Naive thymus-derived CD8-positive, alpha-beta T cell (primary cell): Measurements from ENCODE around the gene PQBP1. TPM values are rescaled to one million over a fixed set of nuclear protein-coding genes. Genes with fewer than 3 reads are reported as not detected.

ENCODE experiments used
- ATAC-seq, 2 donors: fragments of 150-1000 bp; cut with Tn5 transposase in 1 of 2; sonication (Bioruptor Pico), chemical (Tn5 transposase) in 1 of 2; 1 replicate in 1 of 2; 2 replicates in 1 of 2; pipeline ENCODE4 v1.10.0; 2021; ENCODE audit warnings: mild to moderate bottlenecking in 2 of 2, moderate library complexity in 2 of 2
- POLR2A ChIA-PET: fragments of 350-600 bp; sonication (Branson Sonifier 250); formaldehyde crosslinking; loops from one replicate; lab custom pipeline; 2021; ENCODE audit warnings: antibody characterized with exemption; lab: Charles Lee
- DNase-seq, 10 donors: peaks; one replicate each; pipeline versions ENCODE4 v3.0.0 to v3.0.0-alpha.2; 2020 to 2022
- H3K27ac Mint-ChIP-seq, 10 donors: one replicate each; pipeline ENCODE4 v1.8.0; 2020 to 2022; ENCODE audit warnings: mild to moderate bottlenecking in 10 of 10, mixed read lengths in 10 of 10, moderate library complexity in 4 of 10, inconsistent platforms in 1 of 10
- H3K27me3 Mint-ChIP-seq, 5 donors: one replicate each; pipeline ENCODE4 v1.8.0; 2021 to 2022; ENCODE audit warnings: mixed read lengths in 5 of 5
- H3K36me3 Mint-ChIP-seq, 3 donors: one replicate each; pipeline ENCODE4 v1.8.0; 2020 to 2022; ENCODE audit warnings: mixed read lengths in 3 of 3, mild to moderate bottlenecking in 2 of 3, inconsistent platforms in 1 of 3
- H3K4me1 Mint-ChIP-seq, 4 donors: one replicate each; pipeline ENCODE4 v1.8.0; 2021 to 2022; ENCODE audit warnings: mixed read lengths in 4 of 4
- H3K4me3 Mint-ChIP-seq, 10 donors: one replicate each; pipeline ENCODE4 v1.8.0; 2020 to 2022; ENCODE audit warnings: mild to moderate bottlenecking in 10 of 10, mixed read lengths in 10 of 10, moderate library complexity in 6 of 10, inconsistent platforms in 1 of 10
- H3K9me3 Mint-ChIP-seq, 9 donors: one replicate each; pipeline ENCODE4 v1.8.0; 2020 to 2022; ENCODE audit warnings: mixed read lengths in 9 of 9, mild to moderate bottlenecking in 3 of 9, inconsistent platforms in 1 of 9, moderate library complexity in 1 of 9
- polyA plus RNA-seq, 3 donors: library from polyadenylated mRNA; unstranded; fragments of 300-500 nt; fragmentation: Illumina TruSeq; gene quantifications; one replicate each; pipeline ENCODE4 v1.2.3, GENCODE V29; 2021
- total RNA-seq, 8 experiments: library from RNA in 2 of 8; stranded (reverse) in 2 of 8; gene quantifications; one replicate each; pipeline ENCODE4 v1.2.3 and lab custom pipeline; 2021 to 2026

The PQBP1 gene
- total and polyA plus RNA-seq, 5 experiments from 2014 or later: 66.4 to 114 (median 92.7) TPM

DNA sequence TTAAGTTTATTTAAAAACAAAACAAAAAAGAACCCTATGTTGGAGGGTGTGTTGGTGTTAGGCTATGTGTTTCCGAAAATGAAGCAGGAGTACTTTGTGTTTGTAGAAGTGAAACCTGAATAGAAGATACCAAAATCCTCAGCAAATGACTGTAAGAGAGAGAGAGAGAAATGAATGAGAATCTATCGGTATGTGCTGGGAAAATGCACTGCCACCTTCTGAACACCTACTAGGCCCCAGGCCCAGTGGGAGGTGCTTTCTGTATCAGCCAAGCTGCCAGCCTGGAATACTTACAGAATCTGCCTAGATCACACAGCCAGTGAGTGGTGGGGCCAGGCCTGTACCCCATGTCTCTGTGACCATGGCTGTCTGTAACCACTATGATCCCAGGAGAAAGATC, 36.0 kb downstream of the PQBP1 start:
- POLR2A ChIA-PET: interaction anchor here (1.1 to 13.3 kb wide), 2 partner anchors 11 to 17 kb away, joined by 3 to 276 read pairs; partner anchors contain the start of gene PIM2
- peaks cover 0 to 6% (median 0%) of the 10 kb centered on the region in 9 donors for H3K9me3 Mint-ChIP-seq
- peaks cover 5 to 44% (median 24%) of the 10 kb centered on the region in 3 donors for H3K36me3 Mint-ChIP-seq
- H3K27me3 Mint-ChIP-seq: no peaks in the 10 kb centered on the region
- ATAC-seq (no peak), DNase-seq (no peak)
- H3K4me1 Mint-ChIP-seq: peaks cover 19 to 56% (median 50%) of the 10 kb centered on the region in 4 donors
- peak overlapping the region in 8 of 10 donors; percentile 10 to 72 (median 41) for H3K4me3 Mint-ChIP-seq
- peak overlapping the region; percentile 87 to 99 (median 98) for H3K27ac Mint-ChIP-seq

DNA sequence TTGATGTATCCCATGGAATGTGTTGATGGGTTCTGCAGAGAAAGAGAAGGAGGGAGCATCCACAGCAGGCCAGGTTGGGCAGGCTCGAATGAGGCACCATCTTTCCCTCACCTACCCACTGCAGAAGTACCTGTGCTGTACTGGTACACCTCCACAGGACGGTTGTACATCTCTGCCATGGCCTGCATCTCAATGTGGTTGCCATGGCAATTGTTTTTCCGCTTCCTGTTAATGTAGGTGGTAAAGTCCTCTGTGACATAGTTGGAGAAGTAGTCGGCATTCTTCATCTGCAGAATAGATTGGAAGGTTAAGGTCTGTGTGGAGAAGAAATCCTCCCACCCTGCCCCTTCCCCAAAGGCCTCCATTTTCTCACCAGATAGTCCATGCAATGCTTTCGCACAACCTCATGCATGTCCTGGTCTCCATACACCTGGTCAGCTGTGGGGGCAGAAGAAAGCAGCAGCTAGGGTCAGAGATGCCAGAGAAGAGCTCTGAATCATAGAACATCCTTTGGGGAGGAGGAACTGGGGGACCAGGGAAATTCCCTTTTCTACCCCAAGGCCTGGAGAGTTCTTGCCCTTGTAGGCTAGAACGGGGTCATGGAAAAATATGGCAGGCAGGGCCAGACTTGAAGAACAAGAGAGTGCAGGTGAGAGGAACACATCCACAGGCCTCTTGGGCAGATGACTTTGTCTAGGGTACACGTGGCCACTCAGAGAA, 37.0 kb downstream of the PQBP1 start:
- H3K4me3 Mint-ChIP-seq: peak overlapping the region in 9 of 10 donors; percentile 28 to 72 (median 56)
- peak overlapping the region; percentile 87 to 99 (median 98) for H3K27ac Mint-ChIP-seq
- ATAC-seq (peak; percentile 17 to 18), DNase-seq (peak in 6 of 10 donors; percentile 41 to 74 (median 64))
- peaks cover 0 to 6% (median 0%) of the 10 kb centered on the region in 9 donors for H3K9me3 Mint-ChIP-seq
- peaks cover 5 to 40% (median 24%) of the 10 kb centered on the region in 3 donors for H3K36me3 Mint-ChIP-seq
- POLR2A ChIA-PET: interaction anchor here (0.6 to 13.3 kb wide), 3 partner anchors 12 to 225 kb away, joined by 3 to 276 read pairs (median 5); partner anchors contain the start of gene PIM2
- peaks cover 28 to 65% (median 60%) of the 10 kb centered on the region in 4 donors for H3K4me1 Mint-ChIP-seq
- H3K27me3 Mint-ChIP-seq: no peaks in the 10 kb centered on the region

DNA sequence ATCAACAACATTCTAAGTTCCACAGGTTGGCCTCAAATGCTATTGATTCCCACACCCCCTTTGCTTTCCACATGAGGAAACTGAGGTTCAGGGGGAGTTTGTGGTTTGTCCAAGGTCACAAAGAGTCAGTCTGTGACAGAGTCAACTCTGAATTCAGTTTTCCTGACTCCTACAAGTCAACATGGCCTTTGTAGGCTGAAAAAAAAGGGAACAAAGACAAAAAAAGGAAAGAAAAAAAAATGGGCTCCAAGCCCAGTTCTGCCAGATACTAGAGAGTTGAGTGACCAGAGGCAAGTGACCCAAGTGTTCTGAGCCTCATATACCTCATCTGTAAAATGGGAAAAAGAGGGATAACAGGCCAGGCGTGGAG, 37.6 kb downstream of the PQBP1 start:
- DNase-seq (no peak), ATAC-seq (no peak)
- POLR2A ChIA-PET: interaction anchor here (0.7 to 13.3 kb wide), 2 partner anchors 12 to 116 kb away, joined by 8 to 276 read pairs; partner anchors contain the start of gene PIM2
- H3K9me3 Mint-ChIP-seq: peaks cover 0 to 6% (median 0%) of the 10 kb centered on the region in 9 donors
- H3K4me1 Mint-ChIP-seq: peaks cover 28 to 71% (median 65%) of the 10 kb centered on the region in 4 donors
- H3K27me3 Mint-ChIP-seq: no peaks in the 10 kb centered on the region
- peak overlapping the region; percentile 87 to 99 (median 98) for H3K27ac Mint-ChIP-seq
- H3K36me3 Mint-ChIP-seq: peaks cover 5 to 37% (median 22%) of the 10 kb centered on the region in 3 donors
- peak overlapping the region in 9 of 10 donors; percentile 24 to 72 (median 51) for H3K4me3 Mint-ChIP-seq

DNA sequence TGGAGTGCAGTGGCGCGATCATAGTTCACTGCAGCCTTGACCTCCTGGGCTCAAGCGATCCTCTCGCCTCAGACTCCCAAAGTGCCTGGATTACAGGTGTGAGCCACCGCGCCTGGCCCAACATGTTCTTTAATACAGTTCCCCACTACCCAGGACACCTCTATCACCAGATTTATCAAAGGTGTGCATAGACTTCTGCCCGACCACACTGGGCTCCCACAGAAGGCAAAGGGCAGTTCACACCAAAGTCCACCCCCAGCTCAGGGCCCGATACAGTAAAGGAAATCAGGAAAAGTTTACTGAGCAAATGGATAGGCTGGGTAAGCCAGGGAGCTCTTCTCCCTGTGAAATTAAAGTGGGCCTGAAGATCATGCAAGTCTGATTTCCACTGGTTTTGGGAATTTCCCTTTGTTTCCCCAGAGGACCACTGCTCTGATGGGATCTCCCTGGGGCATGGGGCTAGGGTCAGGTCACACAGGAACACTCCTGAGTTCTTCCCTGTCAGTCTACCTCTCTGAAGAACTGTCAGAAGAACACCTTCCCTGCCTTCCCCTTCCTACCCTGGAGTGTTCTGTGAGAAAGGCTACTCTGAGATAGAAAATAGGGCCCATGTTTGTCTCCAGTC, 38.8 kb downstream of the PQBP1 start:
- Mint-ChIP-seq H3K27me3 (no peaks in the 10 kb centered on the region), H3K9me3 (peaks cover 0 to 6% (median 0%) of the 10 kb centered on the region in 9 donors), H3K36me3 (peaks cover 5 to 29% (median 20%) of the 10 kb centered on the region in 3 donors), H3K4me1 (peaks cover 29 to 79% (median 73%) of the 10 kb centered on the region in 4 donors), H3K27ac (peak overlapping the region; percentile 96 to 99 (median 99)), H3K4me3 (peak overlapping the region; percentile 78 to 92 (median 87))
- POLR2A ChIA-PET: interaction anchor here (0.6 to 13.3 kb wide), 10 partner anchors 8 to 270 kb away, joined by 3 to 276 read pairs (median 8); partner anchors contain the start of genes OTUD5, PIM2, PQBP1 and SLC35A2
- ATAC-seq (no peak), DNase-seq (peak in 1 of 10 donors; percentile 21)

DNA sequence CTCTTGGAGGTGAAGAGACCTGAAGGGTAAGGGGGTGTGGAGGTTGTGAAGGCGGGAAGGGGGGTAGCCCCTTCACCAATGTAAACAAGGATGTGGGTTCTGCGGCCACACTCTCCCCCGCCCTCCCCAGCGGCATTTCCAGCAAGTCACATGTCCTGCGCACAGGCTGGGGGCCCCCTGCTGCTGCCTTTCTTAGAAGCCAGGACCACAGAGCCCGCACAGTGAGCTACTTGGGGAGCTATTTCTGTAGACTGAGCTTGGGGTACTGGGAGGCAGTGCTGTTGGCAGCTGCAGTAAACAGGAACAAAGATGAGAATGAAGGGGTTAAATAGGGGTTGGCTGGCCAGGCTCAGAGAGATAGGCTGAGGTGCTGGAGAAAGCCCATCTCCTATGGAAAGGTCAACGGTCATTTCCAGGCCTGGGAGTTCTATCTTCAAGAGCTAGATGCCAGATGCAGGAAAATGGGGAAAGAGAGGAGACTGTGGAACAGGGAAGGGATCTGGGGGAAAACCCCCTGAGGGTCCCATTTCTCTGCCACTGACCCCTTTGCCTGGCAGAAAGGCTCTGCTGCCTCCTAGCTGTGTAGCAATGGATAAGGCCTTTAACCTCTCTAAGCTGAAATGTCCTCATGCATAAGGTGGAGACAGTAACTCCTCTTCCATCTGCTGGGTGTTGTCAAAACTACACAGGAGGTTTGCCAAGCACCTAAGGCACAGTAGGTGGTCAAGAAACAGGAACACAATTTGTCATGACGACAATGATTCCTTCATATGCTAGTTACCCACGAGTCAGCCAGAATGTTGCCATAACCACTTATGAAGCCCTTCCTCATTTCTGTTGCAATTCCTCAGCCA, 39.6 kb downstream of the PQBP1 start:
- H3K36me3 Mint-ChIP-seq: peaks cover 5 to 29% (median 20%) of the 10 kb centered on the region in 3 donors
- POLR2A ChIA-PET: interaction anchor here (0.5 to 13.3 kb wide), 12 partner anchors 7 to 307 kb away, joined by 3 to 276 read pairs (median 7); partner anchors contain the start of genes GRIPAP1, OTUD5, PIM2 and PQBP1
- DNase-seq (peak; percentile 65 to 97 (median 92)), ATAC-seq (peak; percentile 72 to 73)
- H3K4me1 Mint-ChIP-seq: peaks cover 35 to 87% (median 81%) of the 10 kb centered on the region in 4 donors
- no peaks in the 10 kb centered on the region for H3K27me3 Mint-ChIP-seq
- peak overlapping the region; percentile 78 to 92 (median 87) for H3K4me3 Mint-ChIP-seq
- peaks cover 0 to 6% (median 0%) of the 10 kb centered on the region in 9 donors for H3K9me3 Mint-ChIP-seq
- peak overlapping the region; percentile 96 to 99 (median 99) for H3K27ac Mint-ChIP-seq

DNA sequence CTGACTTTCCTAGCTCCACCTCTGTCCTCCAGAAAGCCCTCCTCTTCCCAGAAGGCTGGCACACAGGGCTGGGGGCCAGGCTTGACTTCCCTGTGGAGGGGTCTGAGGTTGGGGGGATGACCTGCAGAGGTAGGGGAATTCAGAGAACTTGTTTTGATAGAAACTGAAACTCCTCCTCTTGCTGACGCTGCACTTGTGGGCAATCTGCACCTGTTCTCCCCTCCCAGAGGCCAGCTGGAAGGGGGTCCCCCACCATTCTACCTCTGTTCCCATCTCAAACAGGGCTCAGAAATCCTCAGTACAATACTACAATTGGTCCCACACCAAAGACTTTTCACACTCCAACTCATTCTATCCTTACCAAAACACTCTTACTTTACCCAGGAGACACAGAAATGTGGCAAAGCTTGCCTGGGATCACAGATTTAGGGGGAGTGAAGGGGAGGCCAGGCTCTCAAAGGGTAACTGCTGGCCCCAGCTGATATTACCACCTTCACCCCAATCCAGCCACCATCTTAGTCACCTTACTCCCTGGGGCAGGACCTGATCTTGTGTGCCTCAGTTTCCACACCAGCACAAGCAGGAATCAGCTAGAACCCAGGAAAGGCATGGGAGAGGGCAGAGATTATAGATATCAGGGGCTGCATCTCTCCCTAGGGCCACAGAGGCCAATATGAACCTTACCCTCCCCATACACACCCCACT, 41.1 kb downstream of the PQBP1 start:
- DNase-seq (peak; percentile 46 to 87 (median 81)), ATAC-seq (peak; percentile 39 to 58)
- Mint-ChIP-seq H3K27ac (peak overlapping the region; percentile 96 to 99 (median 99)), H3K36me3 (peaks cover 2 to 30% (median 16%) of the 10 kb centered on the region in 3 donors), H3K4me3 (peak overlapping the region; percentile 66 to 92 (median 87)), H3K27me3 (no peaks in the 10 kb centered on the region), H3K9me3 (peaks cover 0 to 4% (median 0%) of the 10 kb centered on the region in 9 donors), H3K4me1 (peaks cover 40 to 94% (median 90%) of the 10 kb centered on the region in 4 donors)
- POLR2A ChIA-PET: interaction anchor here (0.8 to 13.3 kb wide), 11 partner anchors 8 to 364 kb away, joined by 3 to 276 read pairs (median 5); partner anchors contain the start of genes HDAC6, OTUD5, PIM2 and PQBP1

DNA sequence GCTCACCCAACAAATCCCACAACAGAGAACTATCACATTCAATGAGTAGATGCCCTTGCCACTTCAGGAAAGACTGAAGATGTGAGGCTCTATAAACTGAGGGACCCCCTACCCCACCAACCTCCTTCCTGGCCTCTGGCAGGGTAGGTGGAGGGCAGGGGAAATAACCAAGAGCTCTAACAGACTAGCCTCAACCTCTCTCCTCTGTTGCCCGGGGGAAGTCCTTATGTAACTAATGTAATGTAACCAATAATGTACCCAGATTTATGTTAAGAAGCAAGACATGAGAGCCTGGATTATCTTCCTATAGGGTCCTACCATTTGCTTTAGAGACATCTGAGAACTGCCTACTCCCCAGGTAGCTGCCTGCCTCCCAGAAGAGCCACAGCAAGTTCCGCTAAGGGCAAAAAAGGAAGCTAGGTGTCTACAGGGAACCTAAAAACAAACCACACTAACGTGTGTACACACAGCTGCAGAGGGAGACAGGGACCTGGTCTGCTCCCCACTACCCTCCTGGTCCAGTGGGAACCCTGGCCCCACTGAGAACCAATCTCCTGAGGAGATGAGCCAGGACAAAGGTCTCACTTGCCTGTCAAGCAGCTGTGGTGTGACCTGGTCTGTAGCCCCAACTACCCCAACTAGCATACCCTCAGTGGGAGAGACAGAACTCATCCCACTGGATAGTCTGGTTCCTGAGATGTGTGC, 41.9 kb downstream of the PQBP1 start:
- peaks cover 41 to 92% (median 89%) of the 10 kb centered on the region in 4 donors for H3K4me1 Mint-ChIP-seq
- DNase-seq (peak in 6 of 10 donors; percentile 15 to 65 (median 42)), ATAC-seq (peak; percentile 21 to 22)
- peak overlapping the region; percentile 96 to 99 (median 99) for H3K27ac Mint-ChIP-seq
- no peaks in the 10 kb centered on the region for H3K27me3 Mint-ChIP-seq
- POLR2A ChIA-PET: interaction anchor here (0.8 to 13.3 kb wide), 11 partner anchors 9 to 202 kb away, joined by 3 to 276 read pairs (median 5); partner anchors contain the start of genes HDAC6, OTUD5, PIM2 and PQBP1
- peaks cover 0 to 2% (median 0%) of the 10 kb centered on the region in 9 donors for H3K9me3 Mint-ChIP-seq
- H3K4me3 Mint-ChIP-seq: peak overlapping the region; percentile 66 to 92 (median 87)
- H3K36me3 Mint-ChIP-seq: peaks cover 0 to 23% (median 8%) of the 10 kb centered on the region in 3 donors

DNA sequence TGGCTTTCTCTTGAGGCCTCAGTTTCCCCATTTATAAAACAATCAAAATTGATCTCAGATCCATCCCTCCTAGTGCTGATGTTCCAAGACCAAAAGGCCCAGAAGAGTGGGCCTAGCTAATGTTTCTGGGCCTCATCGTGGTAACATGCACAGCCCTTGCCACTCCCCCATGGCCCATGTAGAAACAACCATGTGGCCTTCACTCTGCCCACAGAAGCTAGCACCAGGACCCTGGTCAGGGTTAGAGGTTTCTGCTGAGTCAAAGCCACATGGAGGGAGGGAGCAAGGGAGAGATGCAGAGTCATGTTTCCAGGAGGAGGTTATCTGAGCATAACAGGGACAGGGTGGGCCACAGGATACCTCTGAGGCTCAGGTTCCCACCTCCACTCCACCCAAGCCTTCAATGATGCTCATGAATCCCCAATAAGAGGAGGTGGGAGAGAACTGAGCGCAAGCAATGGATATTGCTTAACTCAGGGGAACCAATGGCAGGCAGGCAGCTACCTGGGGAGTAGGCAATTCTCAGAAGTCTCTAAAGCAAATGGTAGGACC, 42.8 kb downstream of the PQBP1 start:
- H3K36me3 Mint-ChIP-seq: peaks cover 0 to 16% (median 3%) of the 10 kb centered on the region in 3 donors
- no peak for ATAC-seq

DNA sequence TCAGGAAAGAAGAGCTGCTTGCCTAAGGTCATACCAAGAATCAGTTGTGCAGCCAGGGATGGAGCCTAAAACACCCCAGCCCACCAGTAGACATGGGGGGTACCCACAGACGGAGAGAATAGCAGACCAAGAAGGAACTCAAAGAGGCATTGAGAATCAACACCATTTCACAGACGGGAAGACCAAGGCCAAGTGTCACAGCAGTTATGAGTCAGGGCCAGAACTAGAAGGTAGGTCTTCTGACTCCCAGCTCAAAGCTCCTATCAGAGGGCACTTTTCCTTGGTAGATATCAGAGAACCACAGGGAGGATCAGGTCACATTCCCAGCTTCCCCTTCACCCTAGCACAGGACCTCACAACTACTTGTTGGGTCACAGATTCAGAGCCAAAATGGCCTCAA, 45.2 kb downstream of the PQBP1 start:
- H3K4me3 Mint-ChIP-seq: peak overlapping the region in 6 of 10 donors; percentile 5 to 67 (median 51)

More for the DNA sequence above, 42.8 kb downstream of the PQBP1 start:
- no peak for DNase-seq
- H3K9me3 Mint-ChIP-seq: no peaks in the 10 kb centered on the region
- POLR2A ChIA-PET: interaction anchor here (0.8 to 13.3 kb wide), 8 partner anchors 8 to 203 kb away, joined by 3 to 276 read pairs (median 16); partner anchors contain the start of genes OTUD5, PIM2, PQBP1 and SLC35A2
- no peaks in the 10 kb centered on the region for H3K27me3 Mint-ChIP-seq
- H3K27ac Mint-ChIP-seq: peak overlapping the region; percentile 96 to 99 (median 99)
- peak overlapping the region in 9 of 10 donors; percentile 66 to 92 (median 87) for H3K4me3 Mint-ChIP-seq
- H3K4me1 Mint-ChIP-seq: peaks cover 37 to 87% (median 84%) of the 10 kb centered on the region in 4 donors

More for the DNA sequence above, 45.2 kb downstream of the PQBP1 start:
- Mint-ChIP-seq H3K4me1 (peaks cover 30 to 78% (median 77%) of the 10 kb centered on the region in 4 donors), H3K36me3 (peaks cover 0 to 14% (median 0%) of the 10 kb centered on the region in 3 donors), H3K9me3 (no peaks in the 10 kb centered on the region), H3K27me3 (no peaks in the 10 kb centered on the region), H3K27ac (peak overlapping the region; percentile 85 to 96 (median 93))
- POLR2A ChIA-PET: interaction anchor here (2.3 to 13.3 kb wide), 4 partner anchors 14 to 52 kb away, joined by 6 to 276 read pairs (median 92); partner anchors contain the start of genes OTUD5, PIM2 and SLC35A2
- DNase-seq: no peak
- ATAC-seq: no peak
